Mesothelial cell of epicardium (in vitro differentiated cells): Measurements from ENCODE around the gene MTOR. TPM values are rescaled to one million over a fixed set of nuclear protein-coding genes. Genes with fewer than 3 reads are reported as not detected.
"Not testable (repeated sequence)": the region's sequence is repeated elsewhere in the genome, so short reads cannot be mapped to it uniquely, and the experiment has no call there.

ENCODE experiments used
- DNase-seq, 2 experiments: peaks; one replicate each; pipeline ENCODE4 v3.0.0; 2021; ENCODE audit warnings: low spot score in 2 of 2; ENCODE audit not compliant: unreplicated experiment in 2 of 2
- H3K27ac Mint-ChIP-seq: 2 replicates; pipeline ENCODE4 v1.8.0; 2021; ENCODE audit warnings: mixed read lengths
- H3K27me3 Mint-ChIP-seq: 2 replicates; pipeline ENCODE4 v1.8.0; 2021; ENCODE audit warnings: low read depth, mixed read lengths
- H3K36me3 Mint-ChIP-seq: 2 replicates; pipeline ENCODE4 v1.8.0; 2021; ENCODE audit warnings: mixed read lengths
- H3K4me1 Mint-ChIP-seq: 2 replicates; pipeline ENCODE4 v1.8.0; 2021; ENCODE audit warnings: mixed read lengths
- H3K4me3 Mint-ChIP-seq: 2 replicates; pipeline ENCODE4 v1.8.0; 2021; ENCODE audit warnings: mild to moderate bottlenecking, moderate library complexity, mixed read lengths
- H3K9me3 Mint-ChIP-seq: 2 replicates; pipeline ENCODE4 v1.8.0; 2021; ENCODE audit warnings: mixed read lengths
- total RNA-seq: library from RNA; stranded (reverse); gene quantifications from 3 replicates; pipeline ENCODE4 v1.2.1, GENCODE V29; 2021
- TF ChIP-seq, protein P1 (sequence below): fragments of 200-600 bp; sonication (generic); IDR thresholded peaks from one replicate; pipeline ENCODE4 v1.5.0; 2021; ENCODE audit warnings: antibody characterized with exemption; ENCODE audit not compliant: unreplicated experiment

The MTOR gene
- total RNA-seq: 48.4 to 49.8 TPM (median 49.3 TPM) in 3 replicates

DNA sequence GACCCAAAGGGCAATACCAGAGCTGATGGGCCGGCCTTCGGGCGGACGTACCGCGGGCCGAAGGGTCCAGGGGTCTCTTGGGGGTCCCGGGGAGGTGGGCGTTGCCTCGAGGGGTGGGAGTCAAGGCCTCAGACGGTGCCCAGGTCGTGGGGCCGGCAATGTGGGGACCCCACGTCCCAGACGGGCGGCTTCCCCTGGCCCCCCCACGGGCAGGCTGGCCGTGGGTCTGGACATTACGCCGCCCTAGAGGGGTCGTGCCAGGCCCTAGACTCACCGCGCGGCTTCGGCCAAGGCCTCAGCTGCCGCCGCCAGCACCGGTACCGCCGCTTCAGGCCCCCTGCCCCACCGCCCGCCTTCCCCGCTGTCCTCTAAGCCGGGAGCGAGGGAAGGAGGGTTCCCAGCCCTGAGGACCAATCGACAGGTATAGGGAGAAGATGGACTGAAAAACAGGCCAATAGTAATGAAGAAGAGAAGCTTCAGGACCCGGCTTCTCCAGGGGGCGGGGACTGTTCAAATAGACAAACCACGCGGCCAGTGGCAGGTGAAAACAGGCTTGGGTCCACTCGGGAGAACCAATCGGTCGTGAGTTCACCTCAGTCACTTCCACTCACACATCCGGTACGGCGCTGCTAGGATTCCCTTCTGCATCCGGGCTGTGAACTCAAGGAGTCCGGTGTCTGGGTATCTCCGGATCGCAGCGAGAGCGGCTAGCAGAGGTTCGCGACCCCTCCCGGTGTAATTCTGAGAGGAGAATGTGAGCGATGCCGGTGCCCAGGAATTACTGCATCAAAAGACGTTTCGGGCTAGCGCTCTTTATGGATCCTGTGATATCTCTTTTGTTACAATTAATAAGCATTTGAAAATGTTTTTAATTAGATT, at the start of gene MTOR:
MTOR (minus strand) TSS at position 381 of the 879 bp plus-strand sequence. CDS start 3,142 bp downstream, outside the sequence.
- peaks cover 12% of the 10 kb centered on the region for H3K4me1 Mint-ChIP-seq
- DNase-seq: peak; percentile 90 to 95
- TF ChIP-seq, protein P1, sequence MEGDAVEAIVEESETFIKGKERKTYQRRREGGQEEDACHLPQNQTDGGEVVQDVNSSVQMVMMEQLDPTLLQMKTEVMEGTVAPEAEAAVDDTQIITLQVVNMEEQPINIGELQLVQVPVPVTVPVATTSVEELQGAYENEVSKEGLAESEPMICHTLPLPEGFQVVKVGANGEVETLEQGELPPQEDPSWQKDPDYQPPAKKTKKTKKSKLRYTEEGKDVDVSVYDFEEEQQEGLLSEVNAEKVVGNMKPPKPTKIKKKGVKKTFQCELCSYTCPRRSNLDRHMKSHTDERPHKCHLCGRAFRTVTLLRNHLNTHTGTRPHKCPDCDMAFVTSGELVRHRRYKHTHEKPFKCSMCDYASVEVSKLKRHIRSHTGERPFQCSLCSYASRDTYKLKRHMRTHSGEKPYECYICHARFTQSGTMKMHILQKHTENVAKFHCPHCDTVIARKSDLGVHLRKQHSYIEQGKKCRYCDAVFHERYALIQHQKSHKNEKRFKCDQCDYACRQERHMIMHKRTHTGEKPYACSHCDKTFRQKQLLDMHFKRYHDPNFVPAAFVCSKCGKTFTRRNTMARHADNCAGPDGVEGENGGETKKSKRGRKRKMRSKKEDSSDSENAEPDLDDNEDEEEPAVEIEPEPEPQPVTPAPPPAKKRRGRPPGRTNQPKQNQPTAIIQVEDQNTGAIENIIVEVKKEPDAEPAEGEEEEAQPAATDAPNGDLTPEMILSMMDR: no peak
- peaks cover 11% of the 10 kb centered on the region for H3K36me3 Mint-ChIP-seq
- H3K27me3 Mint-ChIP-seq: peaks cover 3% of the 10 kb centered on the region
- H3K4me3 Mint-ChIP-seq: peak within 1 kb of the TSS; percentile 92
- H3K9me3 Mint-ChIP-seq: no peaks in the 10 kb centered on the region
- peak within 1 kb of the TSS; percentile 95 for H3K27ac Mint-ChIP-seq

DNA sequence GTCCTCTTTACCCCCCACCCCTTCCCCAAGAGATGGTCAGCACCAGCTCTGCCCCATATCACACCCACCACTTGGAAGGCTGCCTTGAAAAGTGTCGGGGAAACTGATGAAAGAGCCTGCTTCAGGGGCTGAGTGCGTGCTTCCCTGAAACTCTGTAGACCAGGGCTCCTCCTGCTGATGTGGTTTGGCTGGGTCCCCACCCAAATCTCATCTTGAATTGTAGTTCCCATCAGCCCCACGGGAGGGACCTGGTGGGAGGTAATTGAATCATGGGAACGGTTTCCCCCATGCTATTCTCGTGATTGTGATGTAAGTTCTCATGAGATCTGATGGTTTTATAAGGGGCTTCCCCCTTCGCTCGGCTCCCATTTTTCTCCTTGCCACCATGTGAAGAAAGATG, 47.0 kb upstream of the MTOR start:
- no peak for DNase-seq
- Mint-ChIP-seq H3K27ac (no peak overlapping the region), H3K4me3 (no peak overlapping the region), H3K36me3 (no peaks in the 10 kb centered on the region), H3K27me3 (peaks cover 28% of the 10 kb centered on the region), H3K4me1 (peaks cover 4% of the 10 kb centered on the region), H3K9me3 (no peaks in the 10 kb centered on the region)
- TF ChIP-seq, protein P1: no peak

DNA sequence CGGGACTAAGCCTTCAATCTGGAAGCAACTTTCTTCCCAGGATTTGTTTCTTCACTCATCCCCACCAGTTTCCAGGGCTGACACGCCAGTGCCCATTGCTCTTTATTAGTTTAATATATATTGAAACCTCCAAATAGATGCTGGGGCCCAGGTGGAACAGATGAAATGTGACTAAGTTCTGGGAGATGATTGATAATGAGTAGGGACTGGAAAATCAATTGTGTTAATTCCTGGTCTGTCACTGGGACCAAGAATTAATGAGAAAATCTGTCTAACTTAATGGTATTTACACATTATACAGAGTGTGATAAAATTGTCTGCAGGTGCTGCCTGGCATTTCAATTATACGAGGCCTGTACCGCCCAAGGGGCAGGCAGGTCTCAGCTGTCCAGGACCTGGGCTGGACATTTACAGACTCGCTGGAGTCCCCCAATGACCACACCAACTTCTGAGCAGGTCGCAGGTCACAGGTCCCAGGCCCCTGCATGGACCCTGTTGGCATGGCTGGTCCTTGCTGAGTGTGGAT, 46.4 kb upstream of the MTOR start:
- Mint-ChIP-seq H3K27ac (no peak overlapping the region), H3K27me3 (peaks cover 28% of the 10 kb centered on the region), H3K4me3 (no peak overlapping the region), H3K4me1 (peaks cover 4% of the 10 kb centered on the region), H3K9me3 (no peaks in the 10 kb centered on the region), H3K36me3 (no peaks in the 10 kb centered on the region)
- no peak for DNase-seq
- TF ChIP-seq, protein P1: no peak

DNA sequence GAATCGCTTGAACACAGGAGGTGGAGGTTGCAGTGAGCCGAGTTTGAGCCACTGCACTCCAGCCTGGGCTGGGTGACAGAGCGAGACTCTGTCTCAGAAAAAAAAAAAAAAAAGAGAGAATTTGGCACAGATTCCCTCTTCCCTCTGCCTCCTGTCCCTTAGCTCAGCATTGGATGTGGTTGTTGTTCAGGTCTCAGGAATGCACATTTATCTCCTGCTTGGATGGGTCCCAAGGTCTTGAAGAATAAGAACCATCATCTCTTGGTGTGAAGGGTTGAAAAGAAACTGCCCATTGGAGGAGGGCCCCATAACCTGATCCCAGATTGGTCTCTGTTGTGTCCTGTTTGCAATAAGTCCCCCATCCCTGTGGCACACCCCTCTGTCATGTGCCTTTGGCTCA, 45.5 kb upstream of the MTOR start:
- Mint-ChIP-seq H3K4me3 (no peak overlapping the region), H3K4me1 (peaks cover 4% of the 10 kb centered on the region), H3K27ac (no peak overlapping the region), H3K9me3 (no peaks in the 10 kb centered on the region), H3K27me3 (peaks cover 25% of the 10 kb centered on the region), H3K36me3 (no peaks in the 10 kb centered on the region)
- TF ChIP-seq, protein P1: no peak
- no peak for DNase-seq

DNA sequence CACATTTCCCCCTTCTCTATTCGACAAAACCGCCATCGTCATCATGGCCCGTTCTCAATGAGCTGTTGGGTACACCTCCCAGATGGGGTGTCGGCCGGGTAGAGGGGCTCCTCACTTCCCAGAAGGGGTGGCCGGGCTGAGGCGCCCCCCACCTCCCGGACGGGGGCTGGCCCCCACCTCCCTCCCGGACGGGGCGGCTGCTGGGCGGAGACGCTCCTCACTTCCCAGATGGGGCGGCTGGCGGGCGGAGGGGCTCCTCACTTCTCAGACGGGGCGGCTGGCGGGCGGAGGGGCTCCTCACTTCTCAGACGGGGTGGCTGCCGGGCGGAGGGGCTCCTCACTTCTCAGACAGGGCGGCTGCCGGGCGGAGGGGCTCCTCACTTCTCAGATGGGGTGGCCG, 43.2 kb upstream of the MTOR start:
- H3K27ac Mint-ChIP-seq, H3K4me3 Mint-ChIP-seq, DNase-seq, H3K36me3 Mint-ChIP-seq, H3K4me1 Mint-ChIP-seq, H3K9me3 Mint-ChIP-seq: not testable (repeated sequence)
- H3K27me3 Mint-ChIP-seq: peaks cover 14% of the 10 kb centered on the region

DNA sequence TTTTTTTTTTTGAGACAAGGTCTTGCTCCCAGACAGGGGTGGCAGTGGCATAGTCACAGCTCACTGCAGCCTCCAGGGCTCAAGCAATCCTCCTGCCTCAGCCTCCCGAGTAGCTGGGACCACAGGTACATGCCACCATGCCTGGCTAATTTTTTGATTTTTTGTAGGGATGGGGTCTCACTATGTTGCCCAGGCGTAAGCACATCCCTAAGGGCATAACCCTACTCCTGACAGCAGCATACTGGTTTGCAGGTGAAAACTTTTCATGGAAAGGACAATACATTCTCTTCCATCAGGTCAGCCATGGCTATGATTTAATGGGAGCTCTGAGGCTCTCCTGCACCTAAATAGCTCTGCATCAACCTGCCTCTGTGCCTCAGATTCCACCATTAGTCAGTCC, 40.0 kb upstream of the MTOR start:
- no peaks in the 10 kb centered on the region for H3K9me3 Mint-ChIP-seq
- H3K4me1 Mint-ChIP-seq: no peaks in the 10 kb centered on the region
- no peak overlapping the region for H3K27ac Mint-ChIP-seq
- H3K4me3 Mint-ChIP-seq: no peak overlapping the region
- no peaks in the 10 kb centered on the region for H3K36me3 Mint-ChIP-seq
- H3K27me3 Mint-ChIP-seq: peaks cover 5% of the 10 kb centered on the region
- TF ChIP-seq, protein P1: no peak
- DNase-seq: no peak
